HepG2 (cell line): ENCODE results near the gene SLC25A20. TPM values are rescaled to one million over a fixed set of nuclear protein-coding genes. Genes with fewer than 3 reads are reported as not detected.

Experiments
- HNRNPH1 ChIP-seq: fragments of 200-400 bp; formaldehyde crosslinking; optimal IDR thresholded peaks from 2 replicates; pipeline ENCODE3; 2017; ENCODE audit warnings: mild to moderate bottlenecking, low read depth, low read length
- HNRNPK ChIP-seq: fragments of 200-400 bp; formaldehyde crosslinking; IDR thresholded peaks from 2 replicates; pipeline ENCODE4 v1.6.1; 2018; ENCODE audit warnings: low read length, low read depth, moderate library complexity, mild to moderate bottlenecking; ENCODE audit not compliant: poor library complexity, severe bottlenecking
- HOXD1 ChIP-seq: sonication (generic); formaldehyde crosslinking; IDR thresholded peaks from 2 replicates; pipeline ENCODE4 v1.5.0; 2020; ENCODE audit warnings: missing genetic modification reagents
- KDM5B ChIP-seq: sonication (generic); formaldehyde crosslinking; IDR thresholded peaks from 2 replicates; pipeline ENCODE4 v1.4.0; 2020; ENCODE audit warnings: missing genetic modification reagents, mild to moderate bottlenecking, borderline replicate concordance
- MED8 ChIP-seq: sonication (generic); formaldehyde crosslinking; IDR thresholded peaks from 2 replicates; pipeline ENCODE4 v1.8.1; 2023; ENCODE audit warnings: mild to moderate bottlenecking, missing genetic modification reagents; ENCODE audit not compliant: insufficient replicate concordance
- PCBP2 ChIP-seq: fragments of 200-400 bp; formaldehyde crosslinking; optimal IDR thresholded peaks from 2 replicates; pipeline ENCODE3; 2018; ENCODE audit warnings: low read length, low read depth; ENCODE audit not compliant: poor library complexity, severe bottlenecking
- POLR2AphosphoS5 ChIP-seq: IDR thresholded peaks from 2 replicates; pipeline ENCODE4 v1.6.1; 2012; ENCODE audit warnings: low read depth, low read length
- REL ChIP-seq: sonication (generic); formaldehyde crosslinking; conservative IDR thresholded peaks from 2 replicates; pipeline ENCODE4 v1.8.0; 2022; ENCODE audit warnings: mild to moderate bottlenecking, missing genetic modification reagents, moderate library complexity
- SNAPC2 ChIP-seq: sonication (generic); formaldehyde crosslinking; IDR thresholded peaks from 2 replicates; pipeline ENCODE4 v1.8.1; 2022; ENCODE audit warnings: mild to moderate bottlenecking, missing genetic modification reagents
- ZBTB44 ChIP-seq: sonication (generic); formaldehyde crosslinking; IDR thresholded peaks from 2 replicates; pipeline ENCODE4 v1.4.0; 2020; ENCODE audit warnings: missing genetic modification reagents
- ZBTB8A ChIP-seq: sonication (generic); formaldehyde crosslinking; IDR thresholded peaks from 2 replicates; pipeline ENCODE4 v1.4.0; 2020; ENCODE audit warnings: mild to moderate bottlenecking, low read depth, missing genetic modification reagents, borderline replicate concordance
- ZFYVE20 ChIP-seq: sonication (generic); formaldehyde crosslinking; IDR thresholded peaks from 2 replicates; pipeline ENCODE4 v1.8.0; 2023; ENCODE audit warnings: low read depth, mild to moderate bottlenecking, moderate library complexity, missing genetic modification reagents, borderline replicate concordance
- ZNF282 ChIP-seq: fragments of 450-650 bp; IDR thresholded peaks from 2 replicates; pipeline ENCODE4 v1.6.1; 2018; ENCODE audit not compliant: partially characterized antibody
- ZNF609 ChIP-seq: sonication (generic); formaldehyde crosslinking; IDR thresholded peaks from 2 replicates; pipeline ENCODE4 v1.4.0; 2020; ENCODE audit warnings: mild to moderate bottlenecking, missing genetic modification reagents, borderline replicate concordance
- ZNF749 ChIP-seq: sonication (generic); formaldehyde crosslinking; IDR thresholded peaks from 2 replicates; pipeline ENCODE4 v1.8.0; 2022; ENCODE audit warnings: mild to moderate bottlenecking, missing genetic modification reagents, moderate library complexity, borderline replicate concordance
- polyA plus RNA-seq, 8 experiments: library from polyadenylated mRNA; depleted of rRNA in 3 of 8; stranded (reverse) in 7 of 8; unstranded in 1 of 8; fragments of >200 nt; fragmentation: Illumina TruSeq in 4 of 8; extraction: Trizol in 4 of 8; gene quantifications; 2 replicates each; pipeline versions ENCODE4 v1.2.1 to v1.2.3, GENCODE V29; 2011 to 2016; ENCODE audit warnings: low read depth in 4 of 8, missing spikeins in 1 of 8, mixed read lengths in 1 of 8; ENCODE audit not compliant: insufficient read depth in 1 of 8
- total RNA-seq, 5 experiments: library from RNA; depleted of rRNA; stranded (reverse); fragments of >200 nt; fragmentation: Illumina TruSeq; extraction: Trizol; gene quantifications; 2 replicates each; pipeline ENCODE4 v1.2.3, GENCODE V29; 2016; ENCODE audit warnings: low read depth in 1 of 5
- TF ChIP-seq, protein P1 (sequence below): sonication (generic); formaldehyde crosslinking; IDR thresholded peaks from 2 replicates; pipeline ENCODE4 v1.4.0; 2020; ENCODE audit warnings: missing genetic modification reagents, borderline replicate concordance
- TF ChIP-seq, protein P2 (sequence below): sonication (generic); formaldehyde crosslinking; IDR thresholded peaks from 2 replicates; pipeline ENCODE4 v1.4.0; 2020; ENCODE audit warnings: missing genetic modification reagents

SLC25A20 gene
- total and polyA plus RNA-seq, 2 of the 13 experiments (the other 11 are each of a cell fraction or from before 2014, with no cell fraction given): 21.1 to 26.6 TPM

GRCh38 chr3:48847504-48848423 lies 50.9 kb downstream of the SLC25A20 start, which contains the start of gene PRKAR2A (continued):
- TF ChIP-seq HOXD1 (CRISPR knock-in tag) (peak; percentile 69), POLR2AphosphoS5 (peak; percentile 85), ZNF282 (no peak), ZNF749 (peak; percentile 81; the same call in 1 of the 2 replicates), PCBP2 (no peak), SNAPC2 (CRISPR knock-in tag) (no peak), ZNF609 (CRISPR knock-in tag) (no peak; the same call in 1 of the 2 replicates), REL (CRISPR knock-in tag) (no peak), HNRNPK (no peak), ZBTB8A (CRISPR knock-in tag) (no peak; the same call in 1 of the 2 replicates), MED8 (no peak), HNRNPH1 (no peak), ZBTB44 (CRISPR knock-in tag) (no peak), KDM5B (CRISPR knock-in tag) (peak; percentile 86; the same call in 1 of the 2 replicates), ZFYVE20 (no peak)
- TF ChIP-seq, protein P1, sequence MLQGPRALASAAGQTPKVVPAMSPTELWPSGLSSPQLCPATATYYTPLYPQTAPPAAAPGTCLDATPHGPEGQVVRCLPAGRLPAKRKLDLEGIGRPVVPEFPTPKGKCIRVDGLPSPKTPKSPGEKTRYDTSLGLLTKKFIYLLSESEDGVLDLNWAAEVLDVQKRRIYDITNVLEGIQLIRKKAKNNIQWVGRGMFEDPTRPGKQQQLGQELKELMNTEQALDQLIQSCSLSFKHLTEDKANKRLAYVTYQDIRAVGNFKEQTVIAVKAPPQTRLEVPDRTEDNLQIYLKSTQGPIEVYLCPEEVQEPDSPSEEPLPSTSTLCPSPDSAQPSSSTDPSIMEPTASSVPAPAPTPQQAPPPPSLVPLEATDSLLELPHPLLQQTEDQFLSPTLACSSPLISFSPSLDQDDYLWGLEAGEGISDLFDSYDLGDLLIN (CRISPR knock-in tag): no peak
- TF ChIP-seq, protein P2, sequence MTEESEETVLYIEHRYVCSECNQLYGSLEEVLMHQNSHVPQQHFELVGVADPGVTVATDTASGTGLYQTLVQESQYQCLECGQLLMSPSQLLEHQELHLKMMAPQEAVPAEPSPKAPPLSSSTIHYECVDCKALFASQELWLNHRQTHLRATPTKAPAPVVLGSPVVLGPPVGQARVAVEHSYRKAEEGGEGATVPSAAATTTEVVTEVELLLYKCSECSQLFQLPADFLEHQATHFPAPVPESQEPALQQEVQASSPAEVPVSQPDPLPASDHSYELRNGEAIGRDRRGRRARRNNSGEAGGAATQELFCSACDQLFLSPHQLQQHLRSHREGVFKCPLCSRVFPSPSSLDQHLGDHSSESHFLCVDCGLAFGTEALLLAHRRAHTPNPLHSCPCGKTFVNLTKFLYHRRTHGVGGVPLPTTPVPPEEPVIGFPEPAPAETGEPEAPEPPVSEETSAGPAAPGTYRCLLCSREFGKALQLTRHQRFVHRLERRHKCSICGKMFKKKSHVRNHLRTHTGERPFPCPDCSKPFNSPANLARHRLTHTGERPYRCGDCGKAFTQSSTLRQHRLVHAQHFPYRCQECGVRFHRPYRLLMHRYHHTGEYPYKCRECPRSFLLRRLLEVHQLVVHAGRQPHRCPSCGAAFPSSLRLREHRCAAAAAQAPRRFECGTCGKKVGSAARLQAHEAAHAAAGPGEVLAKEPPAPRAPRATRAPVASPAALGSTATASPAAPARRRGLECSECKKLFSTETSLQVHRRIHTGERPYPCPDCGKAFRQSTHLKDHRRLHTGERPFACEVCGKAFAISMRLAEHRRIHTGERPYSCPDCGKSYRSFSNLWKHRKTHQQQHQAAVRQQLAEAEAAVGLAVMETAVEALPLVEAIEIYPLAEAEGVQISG (CRISPR knock-in tag): peak; percentile 75
